Kidney (tissue), 14 donors: ENCODE results near the gene PTPRG. TPM values are rescaled to one million over a fixed set of nuclear protein-coding genes. Genes with fewer than 3 reads are reported as not detected.

ENCODE experiments used
- DNase-seq, 5 donors: peaks; one replicate each; pipeline ENCODE4 v3.0.0-alpha.2; 2013 to 2020
- FAIRE-seq: peaks from 2 replicates; lab custom pipeline; 2012; peaks lifted over from hg19 to GRCh38; lab: Jason Lieb, UNC
- H3K27ac ChIP-seq, 2 donors: one replicate each; pipeline ENCODE4 v1.7.0; 2013; ENCODE audit warnings: low read depth in 2 of 2, low read length in 2 of 2, inconsistent platforms in 1 of 2
- H3K27me3 ChIP-seq: one replicate; pipeline ENCODE4 v1.7.1; 2013; ENCODE audit warnings: low read length, inconsistent platforms; ENCODE audit not compliant: control insufficient read depth, insufficient read depth
- H3K36me3 ChIP-seq, 3 donors: one replicate each; pipeline versions ENCODE4 v1.7.0 to v1.7.1; 2013; ENCODE audit warnings: low read length in 3 of 3, control low read depth in 1 of 3, inconsistent platforms in 1 of 3; ENCODE audit not compliant: insufficient read depth in 3 of 3, control insufficient read depth in 2 of 3
- H3K4me1 ChIP-seq, 3 donors: one replicate each; pipeline versions ENCODE4 v1.7.0 to v1.7.1; 2013; ENCODE audit warnings: low read length in 3 of 3, inconsistent platforms in 1 of 3, low read depth in 1 of 3; ENCODE audit not compliant: control insufficient read depth in 2 of 3, insufficient read depth in 2 of 3
- H3K4me3 ChIP-seq, 3 donors: one replicate each; pipeline versions ENCODE4 v1.7.0 to v1.8.1; 2013; ENCODE audit warnings: low read length in 3 of 3, control low read depth in 1 of 3, inconsistent platforms in 1 of 3
- H3K9ac ChIP-seq, 3 donors: one replicate each; pipeline versions ENCODE4 v1.7.0 to v1.7.1; 2013; ENCODE audit warnings: low read length in 3 of 3, control low read depth in 1 of 3, inconsistent platforms in 1 of 3
- H3K9me3 ChIP-seq, 3 donors: one replicate each; pipeline versions ENCODE4 v1.7.0 to v1.7.1; 2013; ENCODE audit warnings: low read length in 3 of 3, control low read depth in 1 of 3, inconsistent platforms in 1 of 3; ENCODE audit not compliant: control insufficient read depth in 2 of 3, insufficient read depth in 1 of 3
- CTCF ChIP-seq: IDR thresholded peaks from 3 replicates; pipeline ENCODE4 v1.5.1; 2012; ENCODE audit warnings: mild to moderate bottlenecking, moderate library complexity, borderline replicate concordance; ENCODE audit not compliant: insufficient read depth; ENCODE audit errors: extremely low read depth
- intact Hi-C: fragments of 100-400 bp; cut with DNase I; formaldehyde crosslinking; loops from one replicate; pipeline ENCODE4 v1.11.1; 2022
- polyA plus RNA-seq: library from polyadenylated mRNA; stranded (reverse); fragments of 350-450 nt; fragmentation: Illumina TruSeq; extraction: RNeasy Lipid Tissue Mini Kit (QIAGEN cat#74804); gene quantifications from one replicate; pipeline ENCODE4 v1.2.3, GENCODE V29; 2014; ENCODE audit warnings: low read depth, low replicate concordance; ENCODE audit not compliant: insufficient read depth
- total RNA-seq: library from RNA; stranded (reverse); fragmentation: NEBNext Ultra II Directional; extraction: Animal tissue kit (Norgen Biotek cat#: 25700); gene quantifications from one replicate; pipeline ENCODE4 v1.2.1, GENCODE V29; 2021
- donor health status: control.
- donor health status: control.
- donor health status: control.
- donor health status: control.
- donor health status: control.
- donor health status: DM: yes; HTN: yes; CAD: no.
- donor health status: Normal renal cell carcinoma (clear cell type).

The PTPRG gene
- total and polyA plus RNA-seq, 2 donors from 2014 or later: 9.2 to 154 TPM

DNA sequence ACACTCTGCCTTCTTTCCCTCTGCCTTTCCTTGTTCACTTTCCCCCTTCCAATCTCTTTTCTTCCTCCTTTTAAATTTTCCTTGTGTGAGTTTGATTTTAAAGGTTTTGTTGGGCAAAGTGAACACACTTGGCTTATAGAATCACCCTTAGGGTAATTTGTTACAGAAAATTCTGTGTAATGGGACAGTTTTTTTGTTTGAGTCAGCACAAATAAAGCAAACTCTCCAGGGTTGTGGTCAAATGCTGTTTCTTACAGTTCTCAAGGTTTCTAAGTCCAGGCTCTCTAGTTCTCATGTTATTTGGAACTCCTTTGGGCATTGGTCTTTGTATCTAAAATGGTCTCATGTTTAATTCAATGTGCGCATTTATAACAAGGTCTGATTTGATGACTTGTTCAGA lies 307.1 kb downstream of the PTPRG start:
- no peak overlapping the region for H3K27ac ChIP-seq
- DNase-seq (no peak), FAIRE-seq (no peak)
- no peak overlapping the region for H3K9ac ChIP-seq
- no peaks in the 10 kb centered on the region for H3K36me3 ChIP-seq
- no peaks in the 10 kb centered on the region for H3K27me3 ChIP-seq
- no peak overlapping the region for H3K4me3 ChIP-seq
- TF ChIP-seq CTCF: no peak
- H3K4me1 ChIP-seq: peaks cover 0 to 34% (median 14%) of the 10 kb centered on the region in 3 donors
- intact Hi-C loops: loop anchor here (10.0 kb wide), 1 partner anchor 316 kb away; no protein-coding TSS in a partner anchor
- H3K9me3 ChIP-seq: no peaks in the 10 kb centered on the region

GRCh38 chr3:61869371-61869770 lies 308.0 kb downstream of the PTPRG start:
- no peak overlapping the region for H3K9ac ChIP-seq
- H3K36me3 ChIP-seq: no peaks in the 10 kb centered on the region
- no peak overlapping the region for H3K4me3 ChIP-seq
- TF ChIP-seq CTCF: no peak
- H3K27ac ChIP-seq: no peak overlapping the region
- intact Hi-C loops: loop anchor here (10.0 kb wide), 1 partner anchor 315 kb away; no protein-coding TSS in a partner anchor
- DNase-seq (no peak), FAIRE-seq (no peak)
- H3K27me3 ChIP-seq: no peaks in the 10 kb centered on the region
- H3K4me1 ChIP-seq: peaks cover 0 to 34% (median 14%) of the 10 kb centered on the region in 3 donors
- H3K9me3 ChIP-seq: no peaks in the 10 kb centered on the region

DNA sequence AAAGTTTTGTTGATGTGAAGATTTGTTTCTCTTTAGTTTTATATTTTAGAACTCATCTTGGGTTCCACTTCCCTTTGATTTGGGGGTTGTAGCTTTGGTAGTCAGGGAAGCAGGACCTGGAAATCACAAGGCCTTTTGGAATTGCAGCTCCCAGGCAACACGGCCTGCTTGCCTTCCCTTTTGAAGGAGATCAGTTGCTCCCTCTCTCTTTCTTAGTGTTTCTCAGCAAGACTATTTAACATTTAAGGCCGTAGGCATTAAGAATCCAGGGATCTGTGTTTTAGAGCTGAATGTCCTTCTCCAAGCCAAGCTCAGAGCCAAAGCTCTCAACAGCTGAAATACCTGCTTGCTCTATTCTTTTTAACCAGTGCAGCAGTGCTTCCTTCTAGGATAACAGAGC lies 310.3 kb downstream of the PTPRG start:
- FAIRE-seq: no peak
- no peaks in the 10 kb centered on the region for H3K36me3 ChIP-seq

More for the DNA sequence above, 310.3 kb downstream of the PTPRG start:
- Histone ChIP-seq H3K9me3 (no peaks in the 10 kb centered on the region), H3K9ac (no peak overlapping the region), H3K4me1 (peaks cover 0 to 27% (median 7%) of the 10 kb centered on the region in 3 donors), H3K27me3 (no peaks in the 10 kb centered on the region), H3K4me3 (no peak overlapping the region), H3K27ac (no peak overlapping the region)
- no peak for DNase-seq
- intact Hi-C loops: no loop called here
- TF ChIP-seq CTCF: no peak
